Measurements from ENCODE around the gene MACROD2. TPM values are rescaled to one million over a fixed set of nuclear protein-coding genes. Genes with fewer than 3 reads are reported as not detected.

The MACROD2 gene
- polyA plus RNA-seq, 1 donor (not counting 4 experiments of a cell fraction or from before 2014, with no cell fraction given): 0.71 TPM

GRCh38 chr20:14422892-14423291 is 427.6 kb downstream of the MACROD2 start:
- Histone ChIP-seq H3K79me2 (ENCODE audit: control insufficient read depth, insufficient read depth, low read length) (no peaks in the 10 kb centered on the region), H3K4me2 (ENCODE audit: control insufficient read depth, extremely low read depth, insufficient read depth, low read depth, low read length) (no peak overlapping the region), H3K27ac (ENCODE audit: control insufficient read depth, insufficient read depth, low read length) (no peak overlapping the region), H4K20me1 (ENCODE audit: control insufficient read depth, extremely low read depth, insufficient read depth, low read length) (no peaks in the 10 kb centered on the region), H3K9ac (ENCODE audit: control insufficient read depth, extremely low read depth, insufficient read depth, low read length) (no peak overlapping the region), H3K9me1 (ENCODE audit: control insufficient read depth, extremely low read depth, insufficient read depth, low read length) (no peaks in the 10 kb centered on the region), H3K9me3 (ENCODE audit: control insufficient read depth, low read depth, low read length) (no peaks in the 10 kb centered on the region), H2AFZ (ENCODE audit: control insufficient read depth, low read length) (no peak overlapping the region), H3K36me3 (ENCODE audit: control insufficient read depth in 2 of 2, extremely low read depth in 1 of 2, insufficient read depth in 2 of 2, low read length in 2 of 2) (no peaks in the 10 kb centered on the region), H3K4me3 (ENCODE audit: control insufficient read depth in 2 of 3, extremely low read depth in 1 of 3, insufficient read depth in 2 of 3, low read depth in 1 of 3, low read length in 3 of 3) (no peak overlapping the region), H3K4me1 (ENCODE audit: control insufficient read depth, extremely low read depth, insufficient read depth, low read length) (no peaks in the 10 kb centered on the region), H3K27me3 (ENCODE audit: control insufficient read depth, extremely low read depth, insufficient read depth, low read length) (no peaks in the 10 kb centered on the region)
- TF ChIP-seq EZH2 (IDR thresholded peaks at IDR 0.05; ENCODE audit: low read length) (no peak), CTCF (optimal IDR thresholded peaks at IDR 0.05 in 1 of 3, IDR thresholded peaks at IDR 0.05 in 1 of 3, conservative IDR thresholded peaks at IDR 0.05 in 1 of 3; ENCODE audit: extremely low read depth in 1 of 3, insufficient read depth in 2 of 3, low read length in 3 of 3) (no peak)
- FAIRE-seq (no peak), DNase-seq (ENCODE audit: low read depth, low spot score) (no peak)
- dilution Hi-C loops (cut with MboI; ENCODE audit: extremely low pct_ligation_motif_present, low sequenced_read_pairs): no loop called here

- Histone ChIP-seq H4K20me1 (ENCODE audit: control insufficient read depth, extremely low read depth, insufficient read depth, low read length) (no peaks in the 10 kb centered on the region), H3K9me3 (ENCODE audit: control insufficient read depth, low read depth, low read length) (no peaks in the 10 kb centered on the region), H3K36me3 (ENCODE audit: control insufficient read depth in 2 of 2, extremely low read depth in 1 of 2, insufficient read depth in 2 of 2, low read length in 2 of 2) (no peaks in the 10 kb centered on the region), H3K4me2 (ENCODE audit: control insufficient read depth, extremely low read depth, insufficient read depth, low read depth, low read length) (no peak overlapping the region), H3K4me3 (ENCODE audit: control insufficient read depth in 2 of 3, extremely low read depth in 1 of 3, insufficient read depth in 2 of 3, low read depth in 1 of 3, low read length in 3 of 3) (no peak overlapping the region), H3K4me1 (ENCODE audit: control insufficient read depth, extremely low read depth, insufficient read depth, low read length) (peaks cover 13% of the 10 kb centered on the region), H3K27me3 (ENCODE audit: control insufficient read depth, extremely low read depth, insufficient read depth, low read length) (no peaks in the 10 kb centered on the region), H3K9ac (ENCODE audit: control insufficient read depth, extremely low read depth, insufficient read depth, low read length) (no peak overlapping the region), H2AFZ (ENCODE audit: control insufficient read depth, low read length) (no peak overlapping the region), H3K79me2 (ENCODE audit: control insufficient read depth, insufficient read depth, low read length) (no peaks in the 10 kb centered on the region), H3K9me1 (ENCODE audit: control insufficient read depth, extremely low read depth, insufficient read depth, low read length) (no peaks in the 10 kb centered on the region), H3K27ac (ENCODE audit: control insufficient read depth, insufficient read depth, low read length) (no peak overlapping the region)
- FAIRE-seq (no peak), DNase-seq (ENCODE audit: low read depth, low spot score) (no peak)
- TF ChIP-seq EZH2 (IDR thresholded peaks at IDR 0.05; ENCODE audit: low read length) (no peak), CTCF (optimal IDR thresholded peaks at IDR 0.05 in 1 of 3, IDR thresholded peaks at IDR 0.05 in 1 of 3, conservative IDR thresholded peaks at IDR 0.05 in 1 of 3; ENCODE audit: extremely low read depth in 1 of 3, insufficient read depth in 2 of 3, low read length in 3 of 3) (no peak)
- dilution Hi-C loops (cut with MboI; ENCODE audit: extremely low pct_ligation_motif_present, low sequenced_read_pairs): no loop called here
These were observed 436.3 kb downstream of the MACROD2 start for GRCh38 chr20:14431568-14431967.
